Measurements from ENCODE around the gene XAGE3.
"Not testable (repeated sequence)": the region's sequence is repeated elsewhere in the genome, so short reads cannot be mapped to it uniquely, and the experiment has no call there.

Gene XAGE3

GRCh38 chrX:52867610-52868348 lies at the start of gene XAGE3:
Gene XAGE3 (minus strand): TSS chrX:52868083. CDS start chrX:52867133, 950 bp downstream.
- Mint-ChIP-seq H3K27me3 (no peaks in the 10 kb centered on the region), H3K9me3 (no peaks in the 10 kb centered on the region), H3K27ac (no peak within 1 kb of the TSS), H3K4me3 (no peak within 1 kb of the TSS), H3K4me1 (peaks cover 6% of the 10 kb centered on the region)
- no peak for ATAC-seq
- DNase-seq: no peak

GRCh38 chrX:52914704-52915103 lies 46.8 kb upstream of the XAGE3 start:
- H3K9me3 Mint-ChIP-seq, DNase-seq, ATAC-seq, H3K4me1 Mint-ChIP-seq, H3K27me3 Mint-ChIP-seq, H3K27ac Mint-ChIP-seq, H3K4me3 Mint-ChIP-seq: not testable (repeated sequence)

- H3K27ac Mint-ChIP-seq, H3K4me3 Mint-ChIP-seq, H3K27me3 Mint-ChIP-seq, ATAC-seq, DNase-seq, H3K4me1 Mint-ChIP-seq, H3K9me3 Mint-ChIP-seq: not testable (repeated sequence)
Observed at GRCh38 chrX:52913681-52914080, 45.8 kb upstream of the XAGE3 start.

- not testable (repeated sequence) for H3K27me3 Mint-ChIP-seq, ATAC-seq, H3K4me1 Mint-ChIP-seq, H3K9me3 Mint-ChIP-seq, H3K4me3 Mint-ChIP-seq, DNase-seq, H3K27ac Mint-ChIP-seq
Observed at GRCh38 chrX:52909313-52909969, 41.6 kb upstream of the XAGE3 start.

GRCh38 chrX:52907900-52908299 lies 40.0 kb upstream of the XAGE3 start:
- ATAC-seq, H3K4me3 Mint-ChIP-seq, H3K9me3 Mint-ChIP-seq, H3K27ac Mint-ChIP-seq, H3K4me1 Mint-ChIP-seq, DNase-seq, H3K27me3 Mint-ChIP-seq: not testable (repeated sequence)

GRCh38 chrX:52907137-52907536 lies 39.3 kb upstream of the XAGE3 start:
- not testable (repeated sequence) for ATAC-seq, H3K4me1 Mint-ChIP-seq, H3K27ac Mint-ChIP-seq, DNase-seq, H3K27me3 Mint-ChIP-seq, H3K4me3 Mint-ChIP-seq, H3K9me3 Mint-ChIP-seq

GRCh38 chrX:52906072-52906471 lies 38.2 kb upstream of the XAGE3 start:
- H3K4me1 Mint-ChIP-seq, ATAC-seq, H3K9me3 Mint-ChIP-seq, H3K4me3 Mint-ChIP-seq, DNase-seq, H3K27me3 Mint-ChIP-seq, H3K27ac Mint-ChIP-seq: not testable (repeated sequence)

- H3K9me3 Mint-ChIP-seq, H3K4me1 Mint-ChIP-seq, ATAC-seq, H3K27me3 Mint-ChIP-seq, H3K4me3 Mint-ChIP-seq, H3K27ac Mint-ChIP-seq, DNase-seq: not testable (repeated sequence)
Observed at GRCh38 chrX:52905531-52905930, 37.6 kb upstream of the XAGE3 start.

GRCh38 chrX:52896855-52897709 lies 29.2 kb upstream of the XAGE3 start, which contains the start of gene FAM156B:
Gene FAM156B (plus strand): TSS chrX:52897330. CDS start chrX:52907226, 9,896 bp downstream.
- not testable (repeated sequence) for H3K4me1 Mint-ChIP-seq, H3K4me3 Mint-ChIP-seq, DNase-seq, H3K27me3 Mint-ChIP-seq, H3K27ac Mint-ChIP-seq, H3K9me3 Mint-ChIP-seq
- ATAC-seq: peak; percentile 94

GRCh38 chrX:52896438-52896837 lies 28.6 kb upstream of the XAGE3 start:
- DNase-seq, H3K4me3 Mint-ChIP-seq, H3K27me3 Mint-ChIP-seq, H3K4me1 Mint-ChIP-seq, H3K9me3 Mint-ChIP-seq, H3K27ac Mint-ChIP-seq: not testable (repeated sequence)
- peak; percentile 30 for ATAC-seq

- not testable (repeated sequence) for DNase-seq, H3K9me3 Mint-ChIP-seq, ATAC-seq, H3K27me3 Mint-ChIP-seq, H3K27ac Mint-ChIP-seq, H3K4me3 Mint-ChIP-seq, H3K4me1 Mint-ChIP-seq
Observed at GRCh38 chrX:52888090-52888489, 20.2 kb upstream of the XAGE3 start.

- not testable (repeated sequence) for ATAC-seq, H3K4me3 Mint-ChIP-seq, H3K9me3 Mint-ChIP-seq, H3K27me3 Mint-ChIP-seq, DNase-seq, H3K4me1 Mint-ChIP-seq, H3K27ac Mint-ChIP-seq
Observed at GRCh38 chrX:52887459-52887858, 19.6 kb upstream of the XAGE3 start.

- not testable (repeated sequence) for H3K4me3 Mint-ChIP-seq, H3K9me3 Mint-ChIP-seq, ATAC-seq, H3K27ac Mint-ChIP-seq, DNase-seq, H3K4me1 Mint-ChIP-seq
- H3K27me3 Mint-ChIP-seq: peaks cover 18% of the 10 kb centered on the region
Observed at GRCh38 chrX:52876386-52876785, 8.5 kb upstream of the XAGE3 start.

- H3K27me3 Mint-ChIP-seq: peaks cover 18% of the 10 kb centered on the region
- DNase-seq, ATAC-seq, H3K27ac Mint-ChIP-seq, H3K4me3 Mint-ChIP-seq, H3K4me1 Mint-ChIP-seq, H3K9me3 Mint-ChIP-seq: not testable (repeated sequence)
Observed at GRCh38 chrX:52875436-52875835, 7.6 kb upstream of the XAGE3 start.

- no peak for DNase-seq
- Mint-ChIP-seq H3K4me1 (no peaks in the 10 kb centered on the region), H3K4me3 (no peak overlapping the region), H3K27me3 (peaks cover 18% of the 10 kb centered on the region), H3K9me3 (no peaks in the 10 kb centered on the region), H3K27ac (no peak overlapping the region)
- no peak for ATAC-seq
Observed at GRCh38 chrX:52874661-52875060, 6.8 kb upstream of the XAGE3 start.

- not testable (repeated sequence) for H3K4me1 Mint-ChIP-seq
Observed at GRCh38 chrX:52873825-52874224, 5.9 kb upstream of the XAGE3 start.

More at GRCh38 chrX:52873825-52874224, 5.9 kb upstream of the XAGE3 start:
- peaks cover 18% of the 10 kb centered on the region for H3K27me3 Mint-ChIP-seq
- H3K4me3 Mint-ChIP-seq, ATAC-seq, H3K9me3 Mint-ChIP-seq, H3K27ac Mint-ChIP-seq, DNase-seq: not testable (repeated sequence)
